Activated T-cell treated with anti-CD3 and anti-CD28 coated beads, Interleukin-2, amount 50 U/mL, for 4 hours (primary cell): ENCODE data around the gene ZBTB25. TPM values are rescaled to one million over a fixed set of nuclear protein-coding genes. Genes with fewer than 3 reads are reported as not detected.

Source experiments
- total RNA-seq, 3 donors: library from RNA; stranded (reverse); gene quantifications; one replicate each; pipeline ENCODE4 v1.2.1, GENCODE V29; 2021

The ZBTB25 gene
- total RNA-seq, 3 donors from 2014 or later, result 12.8 to 13.5 (median 13.1) TPM

Other genes starting within 250 kb of the ZBTB25 start
- 1 to 10 TPM; 1.3 to 4.5 (median 4.4) TPM for gene ESR2, start 209.5 kb downstream of the ZBTB25 start, total RNA-seq
- gene MTHFD1, start 115.5 kb downstream of the ZBTB25 start, total RNA-seq, result 100 to 1,000 TPM; 175 to 213 (median 209) TPM
- under 1 TPM; 0.65 to 0.83 (median 0.69) TPM for gene AKAP5, start 38.3 kb downstream of the ZBTB25 start, total RNA-seq
- gene ZBTB1, start 932 bp upstream of the ZBTB25 start, total RNA-seq, result 10 to 100 TPM; 24.0 to 28.5 (median 27.1) TPM
- gene HSPA2, start 36.9 kb upstream of the ZBTB25 start, total RNA-seq, result 1 to 10 TPM; 1.4 to 1.8 (median 1.4) TPM
- gene PPP1R36, start 46.1 kb upstream of the ZBTB25 start, total RNA-seq, result not detected
- 1 to 10 TPM; 1.1 to 6.7 (median 3.7) TPM for gene PLEKHG3, start 200.6 kb upstream of the ZBTB25 start, total RNA-seq